Mesenteric fat pad (tissue), 1 donor: ENCODE measurements around the gene GNB1. TPM values are rescaled to one million over a fixed set of nuclear protein-coding genes. Genes with fewer than 3 reads are reported as not detected.
"Not testable (repeated sequence)": the region's sequence is repeated elsewhere in the genome, so short reads cannot be mapped to it uniquely, and the experiment has no call there.

Experiments used
- DNase-seq: peaks from one replicate; pipeline ENCODE4 v3.0.0-alpha.2; 2020; ENCODE audit warnings: low spot score
- total RNA-seq: library from RNA; stranded (reverse); fragmentation: NEBNext Ultra II Directional; extraction: Animal tissue kit (Norgen Biotek cat#: 25700); gene quantifications from one replicate; pipeline ENCODE4 v1.2.1, GENCODE V29; 2021
- donor health status: DM: yes; HTN: yes; CAD: no.

GNB1 gene
- total RNA-seq, 1 donor from 2014 or later = 318 TPM

DNA sequence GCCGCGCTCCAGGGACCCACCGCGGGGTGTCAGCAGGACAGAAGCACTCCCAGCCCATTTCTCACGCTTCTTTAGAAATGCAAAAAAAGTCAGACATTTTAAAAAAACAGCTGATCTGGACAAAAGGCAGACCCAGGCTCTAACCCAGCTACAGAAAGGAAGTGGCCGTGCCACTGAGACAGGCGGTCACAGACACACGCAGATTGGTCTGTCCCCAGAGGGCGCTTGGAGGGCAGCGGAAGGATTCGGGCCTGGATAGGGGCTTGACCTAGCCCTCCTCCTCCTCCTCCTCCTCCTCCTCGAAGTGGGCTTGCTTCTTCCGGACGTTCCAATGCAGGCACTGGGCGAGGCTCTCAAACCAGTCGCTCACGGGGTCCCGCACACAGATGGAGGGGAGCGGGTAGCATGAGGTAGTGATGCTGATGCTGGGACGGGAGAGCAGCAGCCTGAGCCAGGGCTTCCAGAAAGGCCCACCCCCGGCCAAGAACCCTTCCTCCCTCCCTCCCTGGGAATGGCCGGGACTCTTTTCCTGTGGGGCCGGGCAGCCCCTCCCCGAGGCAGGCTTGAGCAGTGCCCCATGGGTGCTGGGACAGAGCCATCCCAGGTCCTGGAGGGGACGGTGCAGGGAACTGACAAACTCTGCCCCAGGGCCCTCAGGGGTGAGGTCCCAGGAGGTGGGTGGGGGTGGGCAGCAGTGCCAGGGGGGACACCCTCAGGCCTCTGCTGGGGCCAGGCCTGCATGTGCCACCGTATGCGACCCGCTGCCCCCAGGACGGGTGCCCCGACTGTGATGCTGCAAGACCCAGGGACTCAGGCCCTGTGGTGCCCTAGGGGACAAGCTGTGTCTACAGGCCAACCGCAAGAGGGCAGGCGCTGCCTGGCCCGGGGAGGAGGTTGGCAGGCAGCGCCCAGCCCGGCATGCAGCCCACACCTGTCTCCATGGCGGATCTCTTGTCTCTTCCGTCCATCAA is 138.0 kb downstream of the GNB1 start:
- peak; percentile 80 for DNase-seq

DNA sequence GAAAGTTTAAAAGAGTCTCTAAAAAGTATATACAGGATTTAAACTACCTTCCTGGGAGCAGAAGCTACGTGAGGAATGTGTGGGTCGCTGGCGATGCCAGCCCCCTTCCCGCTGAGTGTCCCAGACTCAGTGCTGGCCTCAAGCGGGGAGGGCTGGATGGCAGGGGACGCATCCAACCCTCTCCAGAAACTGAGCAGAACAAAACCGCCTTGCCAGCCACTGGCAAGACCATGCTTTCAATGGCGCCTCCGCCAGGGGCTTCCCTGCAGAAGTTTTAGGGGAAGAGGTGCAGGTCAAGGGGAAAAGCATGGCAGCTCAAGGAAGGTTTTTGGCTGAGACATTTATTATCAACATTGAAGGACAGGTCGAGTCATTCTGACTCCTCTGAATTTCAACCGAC is 138.7 kb downstream of the GNB1 start:
- DNase-seq = peak; percentile 22

- not testable (repeated sequence) for DNase-seq
Observed at GRCh38 chr1:1749941-1750340, 140.9 kb downstream of the GNB1 start.

GRCh38 chr1:1748686-1749321 is 142.1 kb downstream of the GNB1 start:
- peak; percentile 85 for DNase-seq

DNA sequence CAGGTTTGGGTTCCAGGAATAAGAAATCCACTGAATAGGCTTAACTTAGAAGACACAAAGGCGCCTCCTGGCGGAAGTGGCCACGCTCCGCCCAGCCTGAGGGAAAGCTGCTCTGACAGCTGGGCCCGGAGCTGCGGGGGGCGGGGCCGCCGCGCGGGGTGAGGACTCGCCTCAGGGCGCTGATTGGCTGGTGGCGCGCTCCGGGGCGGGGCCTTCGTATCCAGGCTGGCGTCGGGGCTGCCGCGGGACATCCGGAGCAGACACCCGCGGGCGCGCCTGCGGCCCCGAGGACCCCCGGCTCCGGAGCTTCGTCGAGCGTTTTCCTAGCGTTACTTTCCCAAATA is 144.3 kb downstream of the GNB1 start:
- not testable (repeated sequence) for DNase-seq

DNA sequence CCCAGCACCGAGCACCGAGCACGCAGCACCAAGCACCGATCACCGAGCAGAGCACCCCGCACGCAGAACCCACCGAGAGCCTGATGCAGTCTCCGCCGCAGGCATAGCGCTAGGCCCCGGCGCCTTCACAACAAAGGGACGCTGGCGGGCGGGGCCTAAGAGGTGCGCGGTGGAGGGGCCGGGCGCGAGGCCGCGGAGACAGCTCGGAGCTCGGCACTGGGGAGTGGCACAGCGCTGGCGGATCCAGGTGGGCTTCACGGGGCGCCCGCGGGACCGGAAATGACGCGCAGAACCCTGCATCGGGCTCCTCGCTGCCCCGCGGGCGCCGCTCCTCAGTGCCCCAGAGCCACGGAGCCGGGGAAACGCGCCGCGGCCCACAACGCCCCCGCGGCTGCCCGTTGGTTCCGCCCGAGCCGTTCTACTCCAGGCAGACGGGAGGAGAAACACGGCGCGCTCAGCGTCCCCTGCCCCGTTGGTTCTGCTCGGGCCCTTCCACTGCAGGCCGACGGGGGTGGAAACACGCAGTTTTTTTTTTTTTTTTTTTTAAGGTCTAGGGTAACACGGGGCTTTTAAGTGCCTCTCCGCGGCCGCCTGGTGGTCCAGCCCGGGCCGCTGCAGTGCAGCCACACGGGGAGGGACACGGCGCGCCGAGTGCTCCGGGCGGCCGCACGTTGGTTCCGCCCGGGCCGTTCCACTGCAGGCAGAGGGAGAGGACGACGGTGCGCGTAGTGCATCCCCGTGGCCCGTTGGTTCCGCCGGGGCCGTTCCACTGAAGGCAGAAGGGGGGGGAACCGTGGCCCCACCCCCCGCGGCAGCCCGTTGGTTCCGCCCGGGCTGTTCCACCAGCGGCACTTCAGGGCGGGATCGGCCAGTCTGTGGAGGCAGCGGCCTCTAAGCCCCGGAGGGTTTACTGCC is 145.0 kb downstream of the GNB1 start:
- DNase-seq = peak; percentile 96

- DNase-seq = peak; percentile 22
Observed at GRCh38 chr1:1742529-1742928, 148.4 kb downstream of the GNB1 start.

DNA sequence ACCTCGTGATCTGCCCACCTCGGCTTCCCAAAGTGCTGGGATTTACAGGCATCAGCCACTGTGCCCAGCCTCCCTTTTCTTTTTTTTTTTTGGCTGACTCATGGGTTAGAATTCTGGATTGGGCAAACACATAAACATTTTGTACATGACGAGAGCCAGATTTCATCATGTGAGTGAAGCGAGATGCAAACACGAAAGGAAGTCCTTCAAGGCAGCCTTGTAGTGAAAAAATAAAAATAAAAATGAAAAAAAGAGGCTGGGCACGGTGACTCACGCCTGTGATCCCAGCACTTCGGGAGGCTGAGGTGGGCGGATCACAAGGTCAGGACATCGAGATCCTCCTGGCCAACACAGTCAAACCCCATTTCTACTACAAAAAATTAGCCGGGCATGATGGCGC is 149.9 kb downstream of the GNB1 start:
- DNase-seq = peak; percentile 20

- DNase-seq = peak; percentile 28
Observed at GRCh38 chr1:1738799-1739337, 152.0 kb downstream of the GNB1 start.

DNA sequence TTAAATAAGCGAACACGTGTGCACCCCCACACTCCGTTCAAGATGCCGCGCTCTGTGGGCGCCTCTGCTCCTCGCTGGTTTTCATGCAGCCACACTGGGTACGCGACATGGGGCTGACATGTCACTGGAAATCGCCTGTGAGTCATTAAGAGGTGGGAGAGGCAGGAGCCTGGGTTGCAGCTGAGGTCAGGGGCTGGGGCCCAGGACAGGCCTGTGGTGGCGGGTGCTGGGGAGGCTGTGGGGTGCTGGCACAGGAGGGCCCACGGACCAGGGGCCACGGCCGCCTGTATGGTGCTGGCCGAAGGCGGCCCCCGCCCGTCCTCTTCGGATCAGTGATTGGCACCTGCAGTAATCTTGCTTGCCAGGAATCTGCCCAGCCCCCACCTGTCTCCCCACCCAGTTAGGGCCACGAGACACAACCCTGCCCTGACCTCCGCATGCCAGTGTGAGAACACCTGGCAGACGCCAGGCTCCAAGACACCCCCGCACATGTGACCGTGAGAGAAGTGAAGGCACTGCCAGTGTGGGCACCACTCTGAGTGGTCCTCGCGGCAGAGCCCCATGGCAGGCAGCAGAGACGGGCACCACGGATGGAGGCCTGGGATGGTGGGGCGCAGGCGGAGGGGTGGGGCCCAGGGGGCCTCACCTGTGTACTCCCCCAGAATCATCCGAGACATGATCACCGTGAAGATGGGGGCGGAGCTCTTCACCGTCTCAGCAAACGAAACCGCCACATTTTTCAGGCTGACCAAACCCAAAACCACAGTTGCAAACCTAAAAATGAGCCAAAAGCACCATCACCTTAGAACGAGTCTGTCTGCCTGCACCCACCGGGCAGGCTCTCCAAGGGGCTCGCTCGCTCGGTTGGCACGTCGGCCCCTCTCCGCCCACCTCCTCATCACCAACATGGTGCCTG is 153.0 kb downstream of the GNB1 start:
- peak; percentile 84 for DNase-seq

Other genes with a start within 250 kb of the GNB1 start
- 20.8 TPM for gene CDK11B, start 232.1 kb downstream of the GNB1 start, total RNA-seq
- gene SLC35E2B, start 198.3 kb downstream of the GNB1 start, total RNA-seq = 27.7 TPM
- 45.5 TPM for gene CDK11A, start 166.7 kb downstream of the GNB1 start, total RNA-seq
- gene NADK, start 112.6 kb downstream of the GNB1 start, total RNA-seq = 165 TPM
- gene CALML6, start 24.2 kb upstream of the GNB1 start, total RNA-seq = 0.26 TPM
- 1.5 TPM for gene TMEM52, start 28.2 kb upstream of the GNB1 start, total RNA-seq
- not detected for gene CFAP74, start 112.7 kb upstream of the GNB1 start, total RNA-seq
- gene GABRD, start 128.3 kb upstream of the GNB1 start, total RNA-seq = not detected
- gene PRKCZ, start 159.3 kb upstream of the GNB1 start, total RNA-seq = 1.4 TPM